ENCODE data around the gene ZPR1.
"Not testable (repeated sequence)": the region's sequence is repeated elsewhere in the genome, so short reads cannot be mapped to it uniquely, and the experiment has no call there.

The ZPR1 gene

DNA sequence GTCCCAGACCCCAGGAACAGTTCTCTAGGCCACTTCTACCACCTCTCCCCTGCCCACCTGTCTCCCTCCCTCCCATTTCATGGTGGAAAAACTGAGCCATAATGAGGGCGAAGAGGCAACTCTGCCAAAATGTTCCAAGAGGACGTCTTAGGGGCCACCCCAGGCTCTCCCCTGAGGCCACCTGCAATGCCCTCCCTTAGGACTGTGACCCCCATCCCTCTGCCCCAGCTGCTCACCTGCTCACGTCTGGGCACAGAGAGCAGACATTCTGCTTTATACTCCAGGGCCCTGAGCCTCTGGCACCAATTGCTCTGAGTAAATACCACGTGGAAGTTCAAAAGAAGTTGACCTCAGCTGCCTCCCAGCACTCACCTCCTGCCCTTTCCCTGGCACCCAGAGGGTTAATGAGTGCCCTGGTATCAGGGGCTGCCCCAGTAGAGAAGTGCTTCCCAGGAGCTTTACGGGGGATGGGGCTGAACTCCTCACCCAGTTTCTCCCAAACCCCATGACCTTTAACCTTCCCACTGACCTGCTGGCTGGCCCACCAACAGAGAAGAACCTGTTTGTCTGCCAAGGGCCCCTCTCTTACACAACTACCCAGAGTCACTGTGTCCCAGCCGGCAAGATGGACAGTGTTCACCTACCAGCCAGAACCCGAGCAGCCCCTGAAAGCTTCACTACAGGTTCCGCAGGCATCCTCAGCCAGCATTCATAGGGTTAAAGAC lies 4.5 kb upstream of the ZPR1 start:
- no peak for DNase-seq (ENCODE audit: low read depth in 2 of 2)

DNA sequence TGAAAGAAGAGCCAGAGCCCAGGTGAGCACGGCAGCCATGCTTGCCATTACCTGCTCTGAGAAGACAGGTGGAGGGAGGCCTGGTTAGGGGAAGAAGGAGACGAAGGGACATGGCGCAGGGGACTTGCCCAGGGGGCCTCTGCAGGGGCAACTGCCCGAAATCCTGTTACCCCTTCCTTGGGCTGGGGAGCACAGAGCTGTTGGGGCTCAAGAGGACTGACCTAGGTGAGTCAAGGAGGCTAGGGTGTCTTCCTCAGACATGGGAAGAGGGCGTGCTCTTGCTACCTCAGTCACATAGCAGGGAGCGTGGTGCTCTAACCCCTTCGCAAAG lies 4.0 kb upstream of the ZPR1 start, which contains the start of gene APOA5:
Gene APOA5, minus strand, starts transcription at position 67 of the 331 bp plus-strand sequence. Its CDS starts 19 bp downstream, at position 48.
- no peak for DNase-seq (ENCODE audit: low read depth in 2 of 2)

DNA sequence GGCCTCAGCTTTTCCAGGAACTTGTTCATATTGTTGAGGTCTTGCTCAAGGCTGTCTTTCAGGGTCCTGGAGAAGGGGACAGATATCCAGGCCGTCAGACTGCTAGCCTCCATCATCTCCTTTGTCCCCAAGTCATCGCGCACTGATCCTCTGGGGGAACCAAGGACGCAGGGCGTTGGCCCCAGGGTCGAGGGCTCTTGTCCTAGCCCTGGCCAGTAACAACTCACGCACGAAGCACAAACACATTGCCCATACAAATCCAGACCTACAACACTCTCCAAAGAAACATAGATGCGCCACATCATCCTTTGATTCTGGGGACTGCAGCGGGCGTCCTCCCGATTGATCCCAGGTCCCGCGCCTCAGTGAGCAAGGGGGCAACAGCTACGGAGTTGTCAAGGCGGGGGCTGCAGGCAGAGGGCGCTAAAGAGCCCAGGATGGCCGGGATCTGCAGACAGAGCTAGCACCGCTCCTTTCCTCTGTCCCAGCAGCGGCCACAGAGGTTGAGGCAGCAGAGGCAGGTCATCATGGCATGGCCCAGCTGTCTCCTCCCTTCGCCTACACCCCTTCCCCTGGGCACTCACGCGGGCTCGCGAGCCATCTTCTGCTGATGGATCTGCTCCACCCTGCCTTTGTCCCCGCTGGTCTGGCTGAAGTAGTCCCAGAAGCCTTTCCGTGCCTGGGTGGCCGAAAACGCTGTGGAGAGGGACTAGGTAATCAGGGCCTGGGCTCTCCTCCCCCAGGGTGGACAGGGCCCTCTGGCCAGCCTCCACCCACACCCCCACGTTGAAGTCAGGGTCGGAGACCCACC lies 3.4 kb upstream of the ZPR1 start:
- DNase-seq (ENCODE audit: low read depth in 2 of 2), result peak; percentile 33 to 61

DNA sequence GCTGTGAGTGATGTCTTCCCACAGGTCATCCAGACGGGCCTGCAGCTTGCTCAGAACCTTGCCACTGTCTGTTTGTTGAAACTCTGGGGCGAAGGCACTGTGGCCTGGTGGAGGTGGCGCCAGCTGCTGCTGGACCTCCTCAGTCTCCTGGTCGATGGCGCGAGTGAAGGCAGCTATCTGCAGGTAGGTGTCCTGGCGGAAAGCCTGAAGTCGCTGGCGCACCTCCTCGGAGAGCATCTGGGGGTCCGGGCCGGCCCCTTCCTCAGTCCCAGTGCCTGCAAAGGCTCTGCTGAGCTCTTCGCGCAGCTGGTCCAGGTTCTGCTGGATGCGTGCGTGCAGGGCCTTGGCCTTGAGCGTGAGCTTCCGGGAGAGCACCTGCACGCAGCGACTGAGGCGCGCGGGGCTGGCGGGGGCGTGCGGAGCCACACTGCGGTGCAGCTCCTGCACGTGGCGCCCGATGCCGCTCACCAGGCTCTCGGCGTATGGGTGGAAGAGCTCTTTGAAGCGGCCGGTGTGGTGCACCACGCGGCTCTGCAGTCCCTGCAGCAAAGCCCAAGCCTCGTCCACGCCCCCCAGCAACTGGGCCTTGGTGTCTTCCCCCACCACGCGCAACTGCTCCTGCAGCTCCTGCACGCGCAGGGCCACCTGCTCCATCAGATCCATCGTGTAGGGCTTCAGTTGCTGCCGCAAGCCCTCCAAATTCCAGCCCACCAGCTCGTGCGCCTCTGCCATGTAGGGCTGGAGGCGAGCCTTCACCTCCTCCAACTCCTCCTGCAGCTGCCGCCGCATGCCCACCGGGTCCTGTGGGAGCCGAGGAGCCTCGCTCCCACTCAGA lies 2.6 kb upstream of the ZPR1 start:
- DNase-seq (ENCODE audit: low read depth in 2 of 2), result no peak

DNA sequence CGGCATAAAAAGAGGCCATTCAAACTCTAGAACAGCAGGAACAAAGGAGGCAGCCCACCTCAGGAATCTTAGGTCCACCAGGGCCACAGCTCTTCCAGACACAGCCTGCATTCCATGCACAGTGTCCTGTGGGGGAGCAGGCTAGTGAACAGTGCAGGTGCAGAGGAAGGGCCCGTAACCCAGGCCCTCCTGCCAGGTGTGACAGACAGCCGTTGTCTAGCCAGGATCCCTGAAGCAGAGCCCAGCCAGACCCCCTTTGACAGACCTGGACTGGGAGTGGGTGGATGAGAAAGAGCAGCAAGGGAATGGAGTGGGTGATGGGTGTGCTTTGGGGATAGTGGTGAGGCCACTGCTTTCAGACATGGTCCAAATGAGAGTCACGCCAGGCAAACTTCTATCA lies 1.2 kb upstream of the ZPR1 start:
- no peak for DNase-seq (ENCODE audit: low read depth in 2 of 2)

DNA sequence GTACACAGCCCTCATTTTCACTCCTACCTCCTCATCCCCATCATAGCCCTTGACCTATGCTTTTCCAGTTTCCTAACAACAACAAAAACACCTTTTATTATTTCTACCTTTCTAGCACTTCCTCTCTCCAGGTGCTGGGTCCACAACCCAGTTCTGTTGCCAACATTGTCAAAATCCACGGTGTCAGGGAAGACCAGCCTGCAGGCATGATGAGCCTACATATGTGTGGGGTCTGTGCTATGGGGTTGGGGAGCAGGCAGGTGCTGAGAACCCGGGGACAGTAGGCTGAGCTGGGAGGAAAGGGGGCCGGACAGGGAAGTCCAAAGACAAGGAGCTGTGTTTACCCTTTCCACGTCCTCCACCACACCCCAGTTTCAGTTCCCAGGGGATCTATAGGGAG lies 711 bp upstream of the ZPR1 start:
- DNase-seq (ENCODE audit: low read depth in 2 of 2), result no peak

DNA sequence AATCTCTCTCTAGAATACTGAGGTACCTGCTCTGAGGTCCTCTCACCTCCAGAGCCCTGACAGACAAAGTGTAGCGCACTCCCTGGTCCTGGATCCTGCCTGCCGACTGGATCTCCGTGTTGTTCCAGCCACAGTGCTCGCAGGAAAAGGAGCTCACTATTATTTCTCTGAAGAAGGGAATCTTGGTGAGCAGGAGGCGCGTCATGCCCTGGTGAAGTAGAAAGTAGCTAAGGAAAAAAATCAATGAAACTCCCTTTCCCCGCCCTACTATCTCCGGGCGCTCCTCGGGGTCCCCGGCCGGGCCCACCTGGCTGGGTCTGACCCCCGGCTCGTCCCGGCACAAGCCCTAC lies 412 bp downstream of the ZPR1 start:
- DNase-seq (ENCODE audit: low read depth in 2 of 2), result no peak

DNA sequence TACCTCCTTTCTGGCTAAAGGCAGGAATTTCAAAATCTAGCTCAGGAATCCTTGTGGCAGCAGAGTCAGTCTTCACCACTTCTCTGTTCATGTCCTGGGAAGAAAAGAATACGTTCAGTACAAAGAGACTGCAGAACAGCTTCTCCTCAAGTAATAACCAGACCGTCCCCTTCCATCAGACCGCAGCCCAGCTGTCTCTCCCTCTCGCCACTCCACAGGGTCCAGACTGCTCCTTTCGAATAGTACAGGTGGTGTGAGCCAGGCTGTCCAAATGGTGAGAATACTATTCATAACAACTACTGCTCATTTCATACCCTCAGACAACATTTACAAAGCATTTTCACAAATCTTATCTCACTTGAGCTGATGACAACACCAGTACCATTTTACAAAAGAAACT lies 857 bp downstream of the ZPR1 start:
- DNase-seq (ENCODE audit: low read depth in 2 of 2), result no peak

DNA sequence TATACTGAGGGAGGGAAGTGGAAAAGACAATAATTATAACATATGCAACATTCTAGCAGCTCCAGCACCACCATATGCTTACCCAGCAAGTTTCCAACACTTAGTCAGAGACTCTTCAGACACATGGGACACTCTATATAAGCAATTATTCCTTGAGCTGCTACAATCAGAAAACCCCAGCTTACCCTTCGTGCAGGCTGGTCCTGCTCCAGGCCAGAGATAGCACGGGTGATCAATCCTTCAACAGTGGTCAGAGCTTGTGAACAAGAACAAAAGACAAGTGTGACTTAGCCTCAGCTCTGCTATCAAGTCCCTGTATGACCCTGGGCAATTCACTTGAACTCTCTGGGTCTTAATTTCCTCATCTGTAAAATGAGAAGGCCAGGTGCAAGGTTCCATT lies 1.5 kb downstream of the ZPR1 start:
- no peak for DNase-seq (ENCODE audit: low read depth in 2 of 2)

DNA sequence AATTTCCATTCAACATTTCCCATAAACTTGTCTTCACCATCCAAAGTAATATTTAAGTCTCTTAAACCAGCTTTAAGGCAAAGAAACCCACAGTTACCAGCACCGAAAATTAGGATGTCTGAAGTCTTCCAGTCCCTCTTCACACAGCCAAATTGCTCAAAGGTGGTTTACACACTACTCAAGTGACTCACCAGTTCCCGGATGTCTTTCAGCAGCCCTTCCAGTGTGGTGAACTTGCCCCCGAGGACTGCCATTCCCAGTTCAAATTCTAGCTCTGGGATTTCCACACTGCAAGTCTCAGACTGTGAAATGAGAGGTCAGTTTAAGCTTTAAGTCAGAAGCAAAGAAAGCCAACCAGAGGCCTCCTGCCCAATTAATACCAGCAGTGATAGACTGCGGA lies 5.1 kb downstream of the ZPR1 start:
- DNase-seq (ENCODE audit: low read depth in 2 of 2), result no peak

DNA sequence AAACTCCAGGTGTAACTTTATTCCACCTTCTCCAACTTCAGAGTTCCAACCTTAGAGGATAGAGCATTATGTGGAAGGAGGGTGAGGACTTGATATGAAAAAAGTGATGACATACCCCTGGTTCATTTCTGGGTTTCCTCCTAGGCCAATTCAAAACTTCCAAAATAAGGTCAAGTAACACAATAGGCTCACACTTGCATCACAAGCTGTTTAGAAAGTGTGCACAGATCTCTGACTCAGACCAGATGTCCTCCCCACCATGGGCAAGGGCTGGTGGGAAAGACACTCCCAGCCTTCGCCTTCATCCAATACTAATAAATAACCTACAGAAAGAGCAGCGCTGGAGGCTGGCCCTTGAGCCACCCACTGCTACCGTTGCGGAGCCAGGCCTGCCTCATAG lies 9.3 kb downstream of the ZPR1 start:
- no peak for DNase-seq (ENCODE audit: low read depth in 2 of 2)

DNA sequence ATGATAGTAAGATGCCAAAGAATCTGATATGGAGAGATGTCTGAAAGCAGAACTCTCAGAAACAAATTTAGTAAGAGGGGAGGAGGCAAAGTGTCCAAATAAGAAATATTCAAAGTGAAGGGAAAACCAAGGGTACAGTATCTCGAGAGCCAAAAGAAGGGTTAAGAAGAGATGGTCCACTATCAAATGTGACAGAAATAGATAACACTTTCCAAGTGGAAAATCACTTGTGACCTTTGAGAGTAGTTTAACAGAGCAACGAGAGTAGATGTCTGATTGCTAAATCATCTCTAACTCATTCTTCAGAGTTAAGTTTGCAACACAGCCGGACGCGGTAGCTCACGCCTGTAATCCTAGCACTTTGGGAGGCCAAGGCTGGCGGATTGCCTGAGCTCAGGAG lies 10.8 kb downstream of the ZPR1 start:
- no peak for DNase-seq (ENCODE audit: low read depth in 2 of 2)

DNA sequence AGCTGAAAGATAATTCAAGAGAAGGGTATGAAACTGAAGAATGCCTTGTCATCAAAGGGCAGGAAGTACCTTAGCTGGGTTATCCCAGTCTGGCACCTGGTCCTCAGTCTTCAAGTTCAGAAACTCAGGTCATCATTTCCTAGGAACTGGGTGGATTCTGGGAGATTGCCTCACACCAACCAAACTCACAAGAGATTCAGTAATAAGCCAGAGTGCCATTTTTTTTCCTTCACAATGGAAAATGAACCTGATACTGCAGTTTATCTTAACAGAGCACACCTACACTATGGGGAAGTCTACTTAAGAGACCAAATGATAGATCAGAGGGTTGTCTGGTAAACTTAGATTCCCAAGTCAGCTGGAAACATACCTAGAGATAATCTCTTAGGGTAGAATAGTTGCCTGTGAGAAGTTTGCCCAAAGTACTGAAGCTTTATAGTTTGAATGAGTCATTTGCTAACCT lies 11.3 kb downstream of the ZPR1 start:
- no peak for DNase-seq (ENCODE audit: low read depth in 2 of 2)

DNA sequence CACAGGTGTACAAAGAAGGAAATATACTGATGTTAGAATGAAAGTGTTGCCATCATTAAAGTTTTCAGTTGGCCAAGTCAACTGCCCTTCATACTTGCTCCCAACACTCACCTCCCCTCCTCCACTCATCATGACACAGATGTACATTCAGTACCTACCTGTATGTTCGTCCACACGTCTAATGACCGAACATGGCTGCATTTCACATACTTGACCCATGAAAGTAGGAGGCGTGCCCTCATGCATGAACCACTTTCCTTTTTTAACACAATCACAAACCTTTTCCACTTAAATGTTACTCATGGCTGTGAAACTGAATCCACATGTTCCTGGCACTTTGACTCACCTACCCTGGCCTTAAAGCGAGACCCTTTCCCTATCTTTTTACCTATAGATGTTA lies 11.8 kb downstream of the ZPR1 start:
- DNase-seq (ENCODE audit: low read depth in 2 of 2), result no peak

DNA sequence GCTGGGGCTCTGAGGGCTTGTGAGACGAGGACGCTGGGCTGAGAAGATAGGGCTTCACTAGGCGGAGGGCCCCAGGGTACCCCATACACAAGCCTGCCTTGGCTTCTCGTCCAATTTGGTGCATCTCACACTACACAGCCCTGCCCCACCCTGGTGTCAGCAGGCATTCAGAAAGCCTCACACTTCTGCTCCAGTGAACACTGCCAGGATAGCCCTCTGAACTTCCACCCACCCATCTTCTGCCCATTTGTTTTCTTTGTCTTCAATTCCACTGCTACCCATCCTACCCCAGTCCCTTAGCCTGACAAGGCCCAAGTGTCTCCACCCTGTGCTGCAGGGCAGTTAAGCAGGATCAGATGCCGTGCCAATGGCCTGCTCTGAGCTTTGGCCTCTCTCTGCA lies 13.2 kb downstream of the ZPR1 start:
- no peak for DNase-seq (ENCODE audit: low read depth in 2 of 2)

DNA sequence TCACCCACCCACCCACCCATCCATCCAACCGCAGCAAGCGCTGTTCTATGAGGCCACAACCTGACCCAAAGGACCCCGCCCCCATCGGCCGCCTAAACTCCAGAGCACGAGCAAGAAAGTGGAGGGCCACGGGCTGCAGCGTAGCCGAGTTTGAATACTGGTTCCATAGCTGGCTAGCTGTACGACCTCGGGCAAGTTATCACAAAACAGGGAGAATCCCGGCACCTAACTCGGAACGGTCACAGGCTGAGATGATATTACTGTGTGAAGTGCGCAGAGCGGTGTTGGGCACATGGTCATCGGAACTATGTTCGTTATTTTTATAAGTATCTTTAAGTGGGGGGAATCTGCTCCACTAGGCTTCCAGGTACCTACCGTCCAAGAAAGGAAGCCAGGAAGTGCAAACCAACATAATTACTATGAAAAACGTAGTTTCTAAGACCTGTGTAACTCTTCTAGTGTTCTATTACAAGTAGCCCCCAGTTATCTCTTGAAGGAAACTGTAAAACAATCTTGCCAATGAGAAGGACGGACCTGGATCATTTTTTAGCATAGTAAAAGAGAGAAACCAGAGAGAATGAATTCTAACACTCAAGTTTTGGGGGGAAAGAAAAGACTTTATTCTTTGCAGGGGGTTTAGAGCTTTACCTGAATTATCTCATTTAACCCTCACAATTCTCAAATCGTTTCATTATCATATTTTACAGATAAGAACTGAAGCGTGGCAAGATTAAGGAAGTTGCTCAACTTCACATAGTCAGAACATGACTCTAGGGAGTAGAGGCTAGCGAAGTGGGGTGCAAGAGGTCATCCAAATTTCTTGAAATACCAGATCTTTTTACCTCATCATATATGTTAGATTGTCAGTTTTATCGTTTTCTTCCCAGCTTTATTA lies 14.4 kb downstream of the ZPR1 start:
- DNase-seq (ENCODE audit: low read depth in 2 of 2), result no peak

DNA sequence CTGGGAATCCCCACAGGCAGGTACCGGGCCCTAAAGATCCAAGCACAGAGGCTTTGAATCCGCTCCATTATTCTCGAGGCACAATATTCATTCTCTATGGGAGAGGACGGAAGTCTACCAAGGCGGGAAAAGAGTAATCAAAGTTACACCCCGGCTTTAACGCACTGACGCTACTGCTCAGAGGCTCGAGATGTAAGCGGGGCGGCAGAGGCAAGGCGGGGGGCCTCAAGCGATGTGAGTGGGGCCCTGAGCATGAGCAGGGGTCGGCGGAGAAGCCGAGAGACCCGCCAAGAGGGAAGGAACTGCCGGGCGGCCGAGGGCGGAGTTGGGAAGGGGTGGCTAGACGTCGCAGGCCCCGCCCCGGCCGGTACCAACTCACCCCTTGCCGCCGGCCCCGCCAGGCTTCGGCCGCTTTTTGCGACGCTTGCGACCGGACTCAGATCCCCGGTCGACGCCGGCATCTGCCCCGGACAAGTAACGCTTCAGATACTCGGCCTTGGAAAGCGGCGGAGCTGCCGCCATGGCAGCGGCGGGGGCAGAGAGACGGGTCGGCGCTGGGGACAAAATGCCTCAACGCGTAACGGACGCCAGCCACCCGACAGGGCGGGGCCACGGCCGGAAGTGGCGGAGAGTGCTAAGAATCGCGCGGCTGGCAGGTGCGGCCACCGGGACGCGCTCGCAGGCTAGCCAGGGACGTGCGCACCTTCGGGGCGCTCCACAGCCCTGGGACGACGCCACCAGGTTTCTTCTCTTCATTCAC lies 15.2 kb downstream of the ZPR1 start, which contains the start of gene BUD13:
Gene BUD13, minus strand, starts transcription at position 545 of the 760 bp plus-strand sequence. Its CDS starts 23 bp downstream, at position 522.
- DNase-seq (ENCODE audit: low read depth in 2 of 2), result peak; percentile 75 to 95

DNA sequence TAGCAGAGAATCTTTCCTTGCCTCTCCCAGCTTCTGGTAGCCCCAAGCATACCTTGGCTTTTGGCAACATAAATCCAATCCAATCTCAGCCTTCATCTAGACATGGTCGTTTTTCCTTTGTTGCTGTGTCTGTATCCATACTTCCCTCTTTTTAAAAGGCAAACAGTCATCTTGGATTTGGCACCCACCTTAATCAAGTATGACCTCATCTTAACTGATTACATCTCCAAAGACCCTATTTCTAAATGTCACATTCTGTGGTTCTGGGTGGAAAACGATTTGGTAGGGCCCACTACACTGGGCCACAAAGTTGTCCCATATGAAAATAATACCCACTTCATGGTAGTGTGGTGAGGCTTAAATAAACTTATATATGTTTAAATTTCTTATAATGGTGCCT lies 15.9 kb downstream of the ZPR1 start:
- DNase-seq (ENCODE audit: low read depth in 2 of 2), result no peak

DNA sequence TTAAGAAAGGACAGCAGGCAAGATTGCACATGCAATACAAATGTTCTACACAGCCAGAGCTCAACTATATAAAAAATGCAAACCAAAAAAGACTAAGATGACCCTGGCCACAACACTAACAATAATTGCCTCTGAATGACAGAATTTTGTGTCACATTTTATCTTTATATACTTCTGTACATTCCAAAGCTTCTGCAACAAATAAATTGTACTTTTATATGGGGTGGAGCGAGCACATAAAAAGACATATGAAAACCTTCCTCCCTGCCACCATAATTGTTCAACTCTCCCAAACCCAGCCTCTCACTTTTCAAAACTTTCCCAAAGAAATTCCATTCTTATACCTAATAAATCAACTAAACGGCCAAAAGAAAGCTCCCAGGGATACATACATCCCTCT lies 25.7 kb downstream of the ZPR1 start:
- DNase-seq (ENCODE audit: low read depth in 2 of 2), result no peak

DNA sequence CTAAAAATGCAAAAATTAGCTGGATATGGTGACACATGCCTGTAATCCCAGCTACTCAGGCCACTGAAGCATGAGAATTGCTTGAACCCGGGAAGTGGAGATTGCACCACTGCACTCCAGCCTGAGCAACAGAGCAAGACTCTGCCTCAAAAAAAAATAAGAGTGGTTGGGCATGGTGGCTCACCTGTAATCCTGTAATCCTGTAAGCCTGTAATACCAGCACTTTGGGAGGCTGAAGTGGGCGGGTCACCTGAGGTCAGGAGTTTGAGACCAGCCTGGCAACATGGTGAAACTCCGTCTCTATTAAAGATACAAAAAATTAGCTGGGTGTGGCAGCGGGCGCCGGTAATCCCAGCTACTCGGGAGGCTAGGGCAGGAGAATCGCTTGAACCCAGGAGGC lies 31.8 kb downstream of the ZPR1 start:
- not testable (repeated sequence) for DNase-seq (ENCODE audit: low read depth in 2 of 2)
